Hippocampal formation (tissue), 2 donors: Measurements from ENCODE around the gene MAST4.

Source experiments
- DNase-seq, 2 donors: peaks; one replicate each; lab custom pipeline; 2025; lab: John Stamatoyannopoulos, UW

Gene MAST4

GRCh38 chr5:66875315-66875714, 279.1 kb downstream of the MAST4 start:
- DNase-seq = no peak

GRCh38 chr5:66876266-66876807, 280.1 kb downstream of the MAST4 start:
- no peak for DNase-seq

GRCh38 chr5:66877843-66878242, 281.6 kb downstream of the MAST4 start:
- no peak for DNase-seq

GRCh38 chr5:66880401-66880800, 284.2 kb downstream of the MAST4 start:
- no peak for DNase-seq

- no peak for DNase-seq
These were observed 285.4 kb downstream of the MAST4 start for GRCh38 chr5:66881480-66882161.

DNA sequence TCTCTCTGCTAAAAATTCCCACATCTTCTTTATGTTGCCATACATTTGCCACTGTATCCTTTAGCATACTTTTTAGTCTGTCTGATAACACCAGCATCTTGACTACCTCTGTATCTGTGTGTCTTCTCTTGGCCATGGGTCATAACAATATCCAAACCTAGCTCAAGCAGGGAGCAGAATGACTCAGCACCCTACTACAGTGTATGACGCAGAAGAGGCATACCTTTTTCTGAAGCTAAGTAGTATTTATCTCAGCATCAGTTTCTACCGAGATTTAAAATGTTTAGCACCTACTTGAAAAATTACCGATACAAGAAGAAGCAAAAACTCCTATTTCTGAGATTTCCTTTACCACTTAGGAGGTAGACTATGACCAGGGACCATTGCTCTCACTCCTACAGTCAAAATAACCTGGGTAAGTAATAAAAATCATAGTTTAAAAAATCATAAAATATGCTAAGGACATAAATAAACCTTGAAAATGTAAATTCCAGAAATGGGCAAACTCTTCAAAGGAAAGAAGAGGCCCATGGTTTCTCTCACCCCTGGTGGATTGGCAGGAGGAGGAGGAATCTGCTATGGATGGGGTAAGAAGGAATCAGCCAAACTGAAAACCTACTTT, 286.5 kb downstream of the MAST4 start:
- no peak for DNase-seq

GRCh38 chr5:66884564-66885243, 288.5 kb downstream of the MAST4 start:
- DNase-seq = no peak

DNA sequence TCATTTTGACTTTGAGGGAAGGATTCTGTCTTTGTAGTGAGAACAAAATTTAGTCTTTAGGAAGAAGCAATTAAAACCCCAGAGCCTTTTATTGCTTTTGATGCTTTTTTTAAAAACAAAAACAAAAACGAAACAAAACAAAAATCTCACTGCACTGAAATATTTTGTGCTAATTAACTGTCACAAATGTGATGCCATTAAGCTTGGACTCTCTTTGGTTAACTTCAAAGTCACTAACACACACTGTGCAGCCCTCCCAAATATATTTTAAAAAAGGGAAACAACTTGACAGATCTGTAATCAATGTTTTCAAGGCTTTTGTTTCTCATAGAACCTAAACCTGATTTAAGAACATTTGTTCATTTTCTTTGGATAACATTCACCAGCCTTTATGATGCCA, 290.7 kb downstream of the MAST4 start:
- DNase-seq = no peak

DNA sequence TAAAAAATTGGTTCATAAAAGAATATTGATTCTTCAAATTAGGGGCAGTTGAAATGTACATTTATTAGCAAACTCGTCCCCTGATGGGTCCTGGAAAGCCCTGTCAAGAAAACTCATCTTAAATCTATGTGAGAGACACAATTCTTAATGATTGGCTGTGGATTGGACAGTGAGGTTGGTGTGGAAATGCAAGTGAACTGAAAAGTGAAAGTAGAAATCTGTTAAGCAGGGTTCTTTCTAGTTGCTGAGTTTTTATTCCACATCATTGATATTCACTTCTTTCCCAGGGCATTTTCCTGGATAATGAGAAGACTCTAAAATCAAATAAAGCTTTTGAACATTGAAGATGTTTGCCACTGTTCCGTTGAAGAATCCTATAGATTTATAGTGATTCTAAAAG, 292.4 kb downstream of the MAST4 start:
- no peak for DNase-seq

GRCh38 chr5:66889056-66889455, 292.9 kb downstream of the MAST4 start:
- DNase-seq = no peak

DNA sequence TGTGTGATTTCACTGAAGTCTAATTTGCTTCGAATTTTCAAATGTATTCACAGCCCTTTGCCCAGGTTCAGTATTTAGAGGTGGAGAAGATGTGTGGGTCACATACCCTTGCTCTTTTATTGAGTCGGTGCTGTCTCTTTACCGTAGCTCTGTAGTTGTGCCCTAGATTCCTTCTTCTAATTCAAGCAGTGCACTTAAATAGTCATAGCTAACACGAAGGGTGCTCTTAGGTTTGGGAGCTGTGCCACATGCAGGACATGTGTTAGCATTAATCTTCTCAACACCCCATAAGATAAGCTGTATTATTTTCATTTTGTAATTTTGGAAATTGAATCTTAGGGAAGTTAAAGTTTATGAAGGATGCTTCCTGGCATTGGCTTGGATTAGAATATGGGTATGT, 293.3 kb downstream of the MAST4 start:
- no peak for DNase-seq

- no peak for DNase-seq
These were observed 295.2 kb downstream of the MAST4 start for GRCh38 chr5:66891184-66891925.

DNA sequence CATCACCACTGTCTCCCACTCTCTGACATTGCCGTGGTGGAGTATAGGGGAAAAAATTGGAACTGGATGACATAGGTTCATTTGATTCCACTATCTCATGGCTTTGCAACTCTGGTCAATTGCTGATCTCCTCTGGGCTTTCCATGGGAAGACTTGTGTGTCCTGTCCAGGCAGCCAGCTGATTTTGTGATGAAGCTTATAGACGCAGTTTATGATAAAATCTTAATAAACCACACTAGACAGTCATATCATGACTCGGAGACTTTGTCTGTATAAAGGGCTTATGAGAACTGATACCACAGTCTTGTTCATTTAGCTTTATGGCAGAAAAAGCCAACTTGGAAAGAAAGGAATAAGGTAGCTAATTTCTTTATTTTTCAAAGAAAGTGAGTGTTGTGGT, 296.5 kb downstream of the MAST4 start:
- DNase-seq = no peak

- DNase-seq = no peak
These were observed 298.5 kb downstream of the MAST4 start for GRCh38 chr5:66894480-66895240.

GRCh38 chr5:66896171-66896570, 300.0 kb downstream of the MAST4 start:
- no peak for DNase-seq

- no peak for DNase-seq
These were observed 301.2 kb downstream of the MAST4 start for GRCh38 chr5:66897356-66897755.

GRCh38 chr5:66898241-66898995, 302.2 kb downstream of the MAST4 start:
- DNase-seq = no peak

DNA sequence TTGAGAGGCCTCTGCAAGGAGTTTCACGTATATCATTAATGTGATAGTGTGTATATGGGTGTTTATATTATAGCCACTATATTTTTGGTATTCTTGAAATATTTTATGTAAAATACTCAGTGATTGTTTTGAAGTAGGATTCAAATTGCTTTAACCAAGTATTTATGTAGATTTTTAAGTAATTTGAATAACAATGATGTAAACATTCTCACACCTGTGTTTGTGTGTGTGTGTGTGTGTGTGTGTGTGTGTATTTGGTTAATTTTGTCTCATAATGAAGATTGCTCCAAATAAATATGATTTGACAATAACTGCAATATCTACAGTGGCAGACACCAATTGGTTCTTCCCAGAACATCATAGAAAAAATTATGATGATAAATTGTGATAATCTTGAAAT, 307.0 kb downstream of the MAST4 start:
- DNase-seq = no peak

DNA sequence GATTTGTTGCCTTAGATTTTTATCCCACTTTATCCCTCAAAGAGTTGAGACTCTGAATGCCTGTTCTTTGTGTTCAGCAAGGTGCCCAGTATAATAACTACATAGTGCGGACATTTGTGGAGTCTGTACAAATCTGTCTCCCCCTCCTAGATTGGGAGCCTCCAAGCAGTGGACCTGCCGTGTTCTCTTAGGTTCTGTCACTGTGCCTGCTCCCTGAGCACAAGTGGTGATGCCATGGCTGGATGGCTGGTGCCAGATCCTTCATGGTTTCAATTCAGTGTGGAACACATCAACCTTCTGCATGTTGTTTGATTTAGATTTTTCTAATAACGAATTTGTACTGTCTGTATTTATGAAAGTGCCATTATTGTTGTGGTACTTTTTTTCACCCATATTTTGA, 307.5 kb downstream of the MAST4 start:
- no peak for DNase-seq

DNA sequence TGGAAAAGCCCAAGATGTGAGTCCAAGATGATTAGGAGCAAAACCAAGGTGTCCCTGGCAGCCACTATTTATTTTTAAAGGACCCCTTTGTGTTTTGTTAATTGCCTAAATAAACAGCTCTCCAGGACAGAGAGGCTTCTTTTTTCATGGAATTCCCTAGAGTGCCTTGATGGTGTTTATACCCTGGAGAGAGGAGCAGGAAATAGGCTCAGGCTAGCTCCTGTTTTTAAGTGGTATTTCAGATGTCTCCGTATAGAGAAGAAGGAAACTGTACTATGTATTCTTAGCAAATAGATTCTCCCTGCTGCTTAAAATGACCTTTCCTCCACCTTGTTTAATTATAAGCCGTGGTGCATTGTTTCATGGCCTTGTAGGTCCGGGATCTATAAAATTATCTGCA, 308.0 kb downstream of the MAST4 start:
- no peak for DNase-seq

DNA sequence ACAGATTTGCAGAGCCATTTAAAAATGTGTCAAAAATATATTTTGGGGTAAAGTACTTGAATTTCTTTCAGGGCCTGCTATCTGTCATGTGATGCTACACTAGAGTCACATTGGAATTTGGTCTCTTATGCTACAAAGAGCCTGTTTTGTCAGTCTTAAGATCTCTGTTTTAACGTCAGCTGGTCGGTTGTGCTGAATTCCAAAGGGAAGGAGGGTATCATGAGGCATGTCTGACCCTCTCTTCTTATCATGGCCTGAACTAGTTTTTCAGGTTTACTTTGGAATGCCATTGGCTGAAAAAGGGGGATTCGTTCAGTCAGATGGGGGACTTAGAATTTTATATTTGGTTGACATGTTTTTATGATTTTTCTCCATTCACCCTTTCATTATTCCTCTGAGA, 309.8 kb downstream of the MAST4 start:
- no peak for DNase-seq
